GM12892 (cell line): Measurements from ENCODE around the gene BLOC1S1.

ENCODE experiments used
- POLR2A ChIP-seq: IDR thresholded peaks from 2 replicates; pipeline ENCODE4 v1.6.1; 2011; ENCODE audit warnings: low read depth, low read length, control low read depth
- POLR2AphosphoS5 ChIP-seq: IDR thresholded peaks from 2 replicates; pipeline ENCODE4 v1.6.1; 2011; ENCODE audit warnings: low read depth, low read length, control low read depth
- TAF1 ChIP-seq: IDR thresholded peaks from 2 replicates; pipeline ENCODE4 v1.6.1; 2011; ENCODE audit warnings: low read depth, mild to moderate bottlenecking, control low read depth, low read length, borderline replicate concordance

DNA sequence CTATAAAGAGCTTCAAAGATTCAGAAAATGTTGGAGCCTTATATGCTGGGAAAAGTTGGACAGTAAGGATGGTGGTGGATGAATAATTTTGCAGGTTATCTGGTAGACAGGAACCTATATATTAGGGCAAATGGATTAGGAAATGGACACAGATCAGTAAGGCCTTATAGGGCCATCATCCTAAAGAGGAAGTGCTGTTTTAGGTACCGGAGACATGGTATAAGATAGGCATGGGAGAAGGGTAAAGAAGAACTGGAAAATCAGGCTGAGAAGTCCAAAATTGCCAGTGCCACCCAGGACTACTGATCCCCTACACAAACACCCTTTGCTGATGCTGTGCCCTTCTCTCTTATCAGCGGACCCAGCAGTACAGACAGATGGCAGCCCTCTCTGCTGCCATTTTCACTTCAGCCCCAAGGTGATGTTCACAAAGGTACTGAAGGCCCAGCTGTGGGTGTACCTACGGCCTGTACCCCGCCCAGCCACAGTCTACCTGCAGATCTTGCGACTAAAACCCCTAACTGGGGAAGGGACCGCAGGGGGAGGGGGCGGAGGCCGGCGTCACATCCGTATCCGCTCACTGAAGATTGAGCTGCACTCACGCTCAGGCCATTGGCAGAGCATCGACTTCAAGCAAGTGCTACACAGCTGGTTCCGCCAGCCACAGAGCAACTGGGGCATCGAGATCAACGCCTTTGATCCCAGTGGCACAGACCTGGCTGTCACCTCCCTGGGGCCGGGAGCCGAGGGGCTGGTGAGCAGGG lies 32.6 kb downstream of the BLOC1S1 start:
- TF ChIP-seq POLR2A (no peak), POLR2AphosphoS5 (no peak), TAF1 (no peak)
